Liver (tissue), 9 donors: ENCODE results near the gene SEMA4C. TPM values are rescaled to one million over a fixed set of nuclear protein-coding genes. Genes with fewer than 3 reads are reported as not detected.

ENCODE experiments used
- DNase-seq: peaks from one replicate; pipeline ENCODE4 v3.0.0-alpha.2; 2017; ENCODE audit warnings: low spot score
- H3K27ac ChIP-seq, 2 donors: one replicate each; pipeline ENCODE4 v1.7.0; 2013; ENCODE audit warnings: inconsistent platforms in 2 of 2, low read length in 2 of 2, control low read depth in 1 of 2, low read depth in 1 of 2, mild to moderate bottlenecking in 1 of 2
- H3K27me3 ChIP-seq, 4 donors: one replicate each; pipeline versions ENCODE4 v1.6.1 to v1.7.0; 2013; ENCODE audit warnings: low read length in 3 of 4, inconsistent platforms in 1 of 4, mild to moderate bottlenecking in 1 of 4, moderate library complexity in 1 of 4; ENCODE audit not compliant: control insufficient read depth in 4 of 4, insufficient read depth in 4 of 4
- H3K36me3 ChIP-seq, 4 donors: one replicate each; pipeline versions ENCODE4 v1.6.1 to v1.7.0; 2013; ENCODE audit warnings: low read length in 3 of 4, mild to moderate bottlenecking in 3 of 4, low read depth in 1 of 4, moderate library complexity in 1 of 4; ENCODE audit not compliant: control insufficient read depth in 4 of 4, insufficient read depth in 3 of 4
- H3K4me1 ChIP-seq, 4 donors: one replicate each; pipeline versions ENCODE4 v1.6.1 to v1.7.0; 2013; ENCODE audit warnings: low read length in 3 of 4, mild to moderate bottlenecking in 3 of 4, moderate library complexity in 1 of 4; ENCODE audit not compliant: control insufficient read depth in 4 of 4, insufficient read depth in 4 of 4
- H3K4me3 ChIP-seq, 3 donors: one replicate each; pipeline versions ENCODE4 v1.6.1 to v1.7.0; 2013; ENCODE audit warnings: low read length in 3 of 3, control low read depth in 1 of 3, low read depth in 1 of 3, mild to moderate bottlenecking in 1 of 3
- H3K9ac ChIP-seq, 2 donors: one replicate each; pipeline ENCODE4 v1.7.0; 2013; ENCODE audit warnings: low read length in 2 of 2, mild to moderate bottlenecking in 2 of 2, moderate library complexity in 2 of 2, control low read depth in 1 of 2, low read depth in 1 of 2
- H3K9me3 ChIP-seq, 4 donors: one replicate each; pipeline versions ENCODE4 v1.6.1 to v1.7.0; 2013; ENCODE audit warnings: low read length in 3 of 4; ENCODE audit not compliant: control insufficient read depth in 4 of 4
- CTCF ChIP-seq: fragments of 150-350 bp; IDR thresholded peaks from 2 replicates; pipeline ENCODE4 v1.5.1; 2017; ENCODE audit warnings: improper control_type of control experiment, low read depth, low read length; ENCODE audit not compliant: missing input control
- EGR1 ChIP-seq, 2 donors: IDR thresholded peaks; 2 replicates each; pipeline ENCODE4 v1.6.1; 2016 to 2018; ENCODE audit warnings: antibody characterized with exemption in 2 of 2, low read depth in 2 of 2
- FOXA2 ChIP-seq: IDR thresholded peaks from 2 replicates; pipeline ENCODE4 v1.6.1; 2016; ENCODE audit warnings: antibody characterized with exemption
- GABPA ChIP-seq, 2 donors: IDR thresholded peaks in 1 of 2; conservative IDR thresholded peaks in 1 of 2; 2 replicates each; pipeline ENCODE4 v1.6.1; 2016; ENCODE audit warnings: antibody characterized with exemption in 2 of 2, mild to moderate bottlenecking in 1 of 2, moderate library complexity in 1 of 2
- HNF4A ChIP-seq, 2 donors: conservative IDR thresholded peaks; 2 replicates each; pipeline ENCODE4 v1.6.1; 2016; ENCODE audit warnings: antibody characterized with exemption in 2 of 2, mild to moderate bottlenecking in 2 of 2
- HNF4G ChIP-seq: IDR thresholded peaks from 2 replicates; pipeline ENCODE4 v1.6.1; 2016; ENCODE audit warnings: antibody characterized with exemption
- JUND ChIP-seq, 2 donors: IDR thresholded peaks; 2 replicates each; pipeline ENCODE4 v1.6.1; 2016; ENCODE audit warnings: antibody characterized with exemption in 2 of 2
- NR2F2 ChIP-seq: IDR thresholded peaks from 2 replicates; pipeline ENCODE4 v1.6.1; 2016; ENCODE audit warnings: antibody characterized with exemption
- SP1 ChIP-seq: IDR thresholded peaks from 2 replicates; pipeline ENCODE4 v1.6.1; 2018; ENCODE audit warnings: antibody characterized with exemption, mild to moderate bottlenecking
- TAF1 ChIP-seq: conservative IDR thresholded peaks from 2 replicates; pipeline ENCODE4 v1.6.1; 2016; ENCODE audit warnings: antibody characterized with exemption, mild to moderate bottlenecking
- YY1 ChIP-seq: IDR thresholded peaks from 2 replicates; pipeline ENCODE4 v1.6.1; 2016; ENCODE audit warnings: antibody characterized with exemption, mild to moderate bottlenecking
- WGBS: extraction: QIAGEN DNeasy Blood & Tissue Kit; methylation state at CpG from one replicate; pipeline ENCODE4 v1.1.7; 2013; 5-methylcytosine and 5-hydroxymethylcytosine counted together
- polyA plus RNA-seq, 2 donors: library from polyadenylated mRNA; stranded (reverse) in 1 of 2; unstranded in 1 of 2; fragments of 200-250 nt in 1 of 2; fragments of >200 nt in 1 of 2; fragmentation: Nextera tagmentation in 1 of 2; extraction: Ambion mirVana in 1 of 2; gene quantifications; one replicate each; pipeline versions ENCODE4 v1.2.1 to v1.2.3, GENCODE V29; 2013 to 2015
- total RNA-seq, 2 donors: library from RNA; depleted of rRNA; stranded (reverse); fragments of >200 nt; gene quantifications; one replicate each; pipeline ENCODE4 v1.2.3, GENCODE V29; 2014
- TF ChIP-seq, protein P1 (sequence below): IDR thresholded peaks from 2 replicates; pipeline ENCODE4 v1.6.1; 2016; ENCODE audit warnings: antibody characterized with exemption
- TF ChIP-seq, protein P2 (sequence below): IDR thresholded peaks from 2 replicates; pipeline ENCODE4 v1.6.1; 2016; ENCODE audit warnings: antibody characterized with exemption
- donor health status: healthy.
- donor health status: healthy.
- donor health status: healthy.
- donor health status: healthy.
- donor health status: healthy.

SEMA4C gene
- total and polyA plus RNA-seq, 4 donors: 3.7 to 23.2 (median 13.2) TPM

GRCh38 chr2:96900237-96900636, 30.4 kb upstream of the SEMA4C start:
- H3K9ac ChIP-seq: no peak overlapping the region
- DNase-seq: no peak
- TF ChIP-seq TAF1: no peak
- TF ChIP-seq, protein P1, sequence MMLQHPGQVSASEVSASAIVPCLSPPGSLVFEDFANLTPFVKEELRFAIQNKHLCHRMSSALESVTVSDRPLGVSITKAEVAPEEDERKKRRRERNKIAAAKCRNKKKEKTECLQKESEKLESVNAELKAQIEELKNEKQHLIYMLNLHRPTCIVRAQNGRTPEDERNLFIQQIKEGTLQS: no peak
- TF ChIP-seq CTCF: no peak
- TF ChIP-seq SP1: no peak
- TF ChIP-seq NR2F2: no peak
- TF ChIP-seq JUND (IDR thresholded peaks at IDR 0.05): no peak
- TF ChIP-seq EGR1 (IDR thresholded peaks at IDR 0.05; ENCODE audit: low read depth in 2 of 2): no peak
- TF ChIP-seq HNF4A (conservative IDR thresholded peaks at IDR 0.05): no peak
- TF ChIP-seq, protein P2, sequence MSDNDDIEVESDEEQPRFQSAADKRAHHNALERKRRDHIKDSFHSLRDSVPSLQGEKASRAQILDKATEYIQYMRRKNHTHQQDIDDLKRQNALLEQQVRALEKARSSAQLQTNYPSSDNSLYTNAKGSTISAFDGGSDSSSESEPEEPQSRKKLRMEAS: no peak
- TF ChIP-seq YY1: no peak
- TF ChIP-seq GABPA (IDR thresholded peaks at IDR 0.05 in 1 of 2, conservative IDR thresholded peaks at IDR 0.05 in 1 of 2): no peak
- WGBS: 83% methylated on average over 10 of the region's 10 CpGs
- no peak overlapping the region for H3K27ac ChIP-seq
- no peak overlapping the region for H3K4me3 ChIP-seq
- H3K36me3 ChIP-seq: no peaks in the 10 kb centered on the region
- H3K4me1 ChIP-seq: no peaks in the 10 kb centered on the region
- H3K27me3 ChIP-seq: no peaks in the 10 kb centered on the region
- no peaks in the 10 kb centered on the region for H3K9me3 ChIP-seq

DNA sequence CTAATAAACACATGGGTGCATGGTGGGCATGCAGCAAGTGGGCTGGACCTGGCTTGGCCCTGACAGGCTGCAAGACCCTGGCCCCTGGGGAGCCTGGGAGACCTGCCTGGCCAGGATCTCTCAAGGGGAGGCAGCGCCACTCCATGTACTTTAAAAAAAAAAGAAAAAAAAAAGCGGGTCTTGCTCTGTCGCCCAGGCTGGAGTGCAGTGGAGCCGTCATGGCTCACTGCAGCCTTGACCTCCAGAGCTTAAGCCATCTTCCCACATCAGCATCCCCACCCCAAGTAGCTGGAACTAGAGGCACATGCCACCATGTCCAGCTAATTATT, 29.5 kb upstream of the SEMA4C start:
- TF ChIP-seq CTCF (no peak), HNF4G (no peak), YY1 (no peak), FOXA2 (no peak), NR2F2 (no peak)
- TF ChIP-seq, protein P1: no peak
- DNase-seq: no peak
- H3K36me3 ChIP-seq: no peaks in the 10 kb centered on the region
- no peaks in the 10 kb centered on the region for H3K9me3 ChIP-seq
- 86% methylated on average over 4 of the region's 4 CpGs for WGBS
- no peaks in the 10 kb centered on the region for H3K27me3 ChIP-seq
- H3K4me3 ChIP-seq: no peak overlapping the region
- H3K9ac ChIP-seq: no peak overlapping the region
- H3K27ac ChIP-seq: no peak overlapping the region
- H3K4me1 ChIP-seq: no peaks in the 10 kb centered on the region
